Neuronal stem cell (in vitro differentiated cells): ENCODE measurements around the gene NTF4.

Experiments
- DNase-seq: peaks from one replicate; pipeline ENCODE4 v3.0.0-alpha.2; 2013; ENCODE audit warnings: low spot score
- H2AFZ ChIP-seq: one replicate; pipeline ENCODE4 v1.6.1; 2013; ENCODE audit warnings: mild to moderate bottlenecking, low read length, inconsistent platforms
- H2AK5ac ChIP-seq: 2 replicates; pipeline ENCODE4 v1.6.1; 2013; ENCODE audit warnings: low read depth, mild to moderate bottlenecking, inconsistent platforms, low read length, moderate library complexity, mixed read lengths
- H2BK120ac ChIP-seq: 2 replicates; pipeline ENCODE4 v1.6.1; 2013; ENCODE audit warnings: low read depth, mild to moderate bottlenecking, inconsistent platforms, low read length, moderate library complexity, mixed read lengths
- H2BK12ac ChIP-seq: one replicate; pipeline ENCODE4 v1.6.1; 2013; ENCODE audit warnings: low read length, inconsistent platforms
- H2BK15ac ChIP-seq: 2 replicates; pipeline ENCODE4 v1.6.1; 2013; ENCODE audit warnings: mild to moderate bottlenecking, low read length, inconsistent platforms, mixed read lengths
- H2BK5ac ChIP-seq: one replicate; pipeline ENCODE4 v1.6.1; 2013; ENCODE audit warnings: inconsistent platforms, mild to moderate bottlenecking, low read length, moderate library complexity
- H3K14ac ChIP-seq: one replicate; pipeline ENCODE4 v1.6.1; 2013; ENCODE audit warnings: low read length, inconsistent platforms
- H3K18ac ChIP-seq: 2 replicates; pipeline ENCODE4 v1.6.1; 2013; ENCODE audit warnings: low read length, inconsistent platforms
- H3K23ac ChIP-seq: 2 replicates; pipeline ENCODE4 v1.6.1; 2013; ENCODE audit warnings: low read depth, mild to moderate bottlenecking, mixed read lengths, low read length, inconsistent platforms; ENCODE audit not compliant: poor library complexity
- H3K27ac ChIP-seq: replicated peaks from 3 replicates; pipeline ENCODE4 v1.5.1; 2013; ENCODE audit warnings: low read length, inconsistent platforms
- H3K27me3 ChIP-seq, 3 experiments: 2 replicates each; pipeline ENCODE4 v1.6.1; 2013; ENCODE audit warnings: low read length in 3 of 3, mild to moderate bottlenecking in 2 of 3, inconsistent platforms in 1 of 3, low read depth in 1 of 3, mixed read lengths in 1 of 3, moderate library complexity in 1 of 3; ENCODE audit not compliant: control insufficient read depth in 3 of 3, insufficient read depth in 3 of 3
- H3K36me3 ChIP-seq, 2 donors: replicated peaks in 1 of 2; 2 replicates each; pipeline ENCODE4 v1.6.1; 2013; ENCODE audit warnings: low read length in 2 of 2; ENCODE audit not compliant: control insufficient read depth in 2 of 2, insufficient read depth in 2 of 2
- H3K4ac ChIP-seq: 2 replicates; pipeline ENCODE4 v1.6.1; 2013; ENCODE audit warnings: inconsistent platforms, mild to moderate bottlenecking, low read length, moderate library complexity
- H3K4me1 ChIP-seq, 2 donors: 1 replicate in 1 of 2; 2 replicates in 1 of 2; pipeline ENCODE4 v1.6.1; 2013; ENCODE audit warnings: low read length in 2 of 2, low read depth in 1 of 2; ENCODE audit not compliant: control insufficient read depth in 2 of 2, insufficient read depth in 1 of 2
- H3K4me2 ChIP-seq: one replicate; pipeline ENCODE4 v1.6.1; 2013; ENCODE audit warnings: mild to moderate bottlenecking, low read length, inconsistent platforms; ENCODE audit not compliant: insufficient read depth, poor library complexity, severe bottlenecking
- H3K4me3 ChIP-seq, 2 donors: 2 replicates each; pipeline ENCODE4 v1.5.1; 2013; ENCODE audit warnings: low read length in 2 of 2, mild to moderate bottlenecking in 2 of 2, inconsistent platforms in 1 of 2, moderate library complexity in 1 of 2
- H3K79me1 ChIP-seq: one replicate; pipeline ENCODE4 v1.6.1; 2013; ENCODE audit warnings: low read depth, mild to moderate bottlenecking, inconsistent platforms, low read length, moderate library complexity
- H3K9ac ChIP-seq: one replicate; pipeline ENCODE4 v1.6.1; 2013; ENCODE audit warnings: mild to moderate bottlenecking, low read depth, low read length, inconsistent platforms; ENCODE audit not compliant: poor library complexity
- H3K9me3 ChIP-seq, 2 donors: replicated peaks in 1 of 2; 2 replicates each; pipeline versions ENCODE3 to v1.6.1; 2013; ENCODE audit warnings: low read length in 2 of 2, mild to moderate bottlenecking in 2 of 2, inconsistent platforms in 1 of 2, low read depth in 1 of 2, mixed read lengths in 1 of 2, moderate library complexity in 1 of 2; ENCODE audit not compliant: control insufficient read depth in 2 of 2, insufficient read depth in 1 of 2
- H4K8ac ChIP-seq: one replicate; pipeline ENCODE4 v1.6.1; 2013; ENCODE audit warnings: low read depth, mild to moderate bottlenecking, inconsistent platforms, low read length, moderate library complexity
- H4K91ac ChIP-seq: one replicate; pipeline ENCODE4 v1.6.1; 2013; ENCODE audit warnings: low read length, low read depth, mild to moderate bottlenecking, inconsistent platforms; ENCODE audit not compliant: poor library complexity
- whole genome bisulfite sequencing, 2 donors: extraction: QIAGEN DNeasy Blood & Tissue Kit; methylation state at CpG; one replicate each; pipeline ENCODE4 v1.1.7; 2013; ENCODE audit warnings: missing lambda C conversion rate in 2 of 2, mixed read lengths in 1 of 2; ENCODE audit not compliant: insufficient read length in 2 of 2, insufficient replicate concordance in 1 of 2; ENCODE audit errors: extremely low coverage in 2 of 2; 5-methylcytosine and 5-hydroxymethylcytosine counted together

The NTF4 gene

GRCh38 chr19:49106648-49107135, 42.1 kb upstream of the NTF4 start:
- Histone ChIP-seq H2BK12ac (no peak overlapping the region), H2BK15ac (no peak overlapping the region), H3K18ac (peak overlapping the region; percentile 44), H2BK5ac (no peak overlapping the region), H3K9ac (peak overlapping the region; percentile 15), H3K23ac (peak overlapping the region; percentile 76), H3K4ac (no peak overlapping the region), H2AK5ac (no peak overlapping the region), H2AFZ (no peak overlapping the region), H4K8ac (no peak overlapping the region), H3K79me1 (peaks cover 10% of the 10 kb centered on the region), H3K4me3 (no peak overlapping the region), H3K27me3 (no peaks in the 10 kb centered on the region), H3K4me1 (no peaks in the 10 kb centered on the region), H3K4me2 (no peak overlapping the region), H3K14ac (no peak overlapping the region), H3K9me3 (no peaks in the 10 kb centered on the region), H3K27ac (no peak overlapping the region), H3K36me3 (peaks cover 54 to 81% of the 10 kb centered on the region in 2 donors), H2BK120ac (no peak overlapping the region), H4K91ac (no peak overlapping the region)
- WGBS, 2 donors = no CpG with 5 or more reads among the region's 12 CpGs
- DNase-seq = peak; percentile 52

- no peak overlapping the region for H2BK5ac ChIP-seq
- H2AK5ac ChIP-seq = no peak overlapping the region
- H3K9me3 ChIP-seq = peaks cover 0 to 3% of the 10 kb centered on the region in 2 donors
- H3K4ac ChIP-seq = no peak overlapping the region
- no peak overlapping the region for H2AFZ ChIP-seq
- H3K23ac ChIP-seq = no peak overlapping the region
- H3K27me3 ChIP-seq = no peaks in the 10 kb centered on the region
- H4K91ac ChIP-seq = no peak overlapping the region
- H3K18ac ChIP-seq = no peak overlapping the region
- peaks cover 14% of the 10 kb centered on the region for H3K79me1 ChIP-seq
- H3K36me3 ChIP-seq = peaks cover 66 to 94% of the 10 kb centered on the region in 2 donors
- H2BK15ac ChIP-seq = no peak overlapping the region
- no peak overlapping the region for H3K4me3 ChIP-seq
- H2BK12ac ChIP-seq = no peak overlapping the region
- no peak overlapping the region for H3K9ac ChIP-seq
- no peaks in the 10 kb centered on the region for H3K4me1 ChIP-seq
- WGBS, 2 donors = no CpG with 5 or more reads among the region's 30 CpGs
- no peak for DNase-seq
- H3K27ac ChIP-seq = no peak overlapping the region
- no peak overlapping the region for H4K8ac ChIP-seq
- no peak overlapping the region for H2BK120ac ChIP-seq
- no peak overlapping the region for H3K14ac ChIP-seq
- no peak overlapping the region for H3K4me2 ChIP-seq
Measured at GRCh38 chr19:49104229-49104864, 39.7 kb upstream of the NTF4 start.

- H2BK15ac ChIP-seq = no peak overlapping the region
- no peak overlapping the region for H3K9ac ChIP-seq
- H3K4ac ChIP-seq = no peak overlapping the region
- H3K4me3 ChIP-seq = no peak overlapping the region
- H4K8ac ChIP-seq = no peak overlapping the region
- H2BK120ac ChIP-seq = no peak overlapping the region
- no peak overlapping the region for H3K4me2 ChIP-seq
- peak overlapping the region; percentile 36 for H2AK5ac ChIP-seq
- no peak overlapping the region for H3K27ac ChIP-seq
- no peak overlapping the region for H3K23ac ChIP-seq
- H3K27me3 ChIP-seq = no peaks in the 10 kb centered on the region
- H4K91ac ChIP-seq = no peak overlapping the region
- no peaks in the 10 kb centered on the region for H3K4me1 ChIP-seq
- WGBS, 2 donors = no CpG with 5 or more reads among the region's 33 CpGs
- no peak for DNase-seq
- H3K14ac ChIP-seq = no peak overlapping the region
- peaks cover 67 to 94% of the 10 kb centered on the region in 2 donors for H3K36me3 ChIP-seq
- no peak overlapping the region for H3K18ac ChIP-seq
- peaks cover 18% of the 10 kb centered on the region for H3K79me1 ChIP-seq
- H3K9me3 ChIP-seq = peaks cover 0 to 3% of the 10 kb centered on the region in 2 donors
- no peak overlapping the region for H2AFZ ChIP-seq
- no peak overlapping the region for H2BK12ac ChIP-seq
- H2BK5ac ChIP-seq = no peak overlapping the region
Measured at GRCh38 chr19:49103331-49104085, 38.9 kb upstream of the NTF4 start.

- H3K14ac ChIP-seq = no peak overlapping the region
- no peak overlapping the region for H2BK5ac ChIP-seq
- no peak overlapping the region for H2AK5ac ChIP-seq
- no peaks in the 10 kb centered on the region for H3K4me1 ChIP-seq
- no peak for DNase-seq
- no peak overlapping the region for H3K4ac ChIP-seq
- H2AFZ ChIP-seq = no peak overlapping the region
- peaks cover 17% of the 10 kb centered on the region for H3K79me1 ChIP-seq
- no peaks in the 10 kb centered on the region for H3K27me3 ChIP-seq
- H2BK15ac ChIP-seq = no peak overlapping the region
- H3K27ac ChIP-seq = no peak overlapping the region
- WGBS, 2 donors = no CpG with 5 or more reads among the region's 12 CpGs
- H3K9ac ChIP-seq = no peak overlapping the region
- H4K8ac ChIP-seq = no peak overlapping the region
- no peak overlapping the region for H4K91ac ChIP-seq
- H2BK120ac ChIP-seq = no peak overlapping the region
- peaks cover 67 to 94% of the 10 kb centered on the region in 2 donors for H3K36me3 ChIP-seq
- peaks cover 0 to 3% of the 10 kb centered on the region in 2 donors for H3K9me3 ChIP-seq
- H3K4me3 ChIP-seq = no peak overlapping the region
- H3K4me2 ChIP-seq = no peak overlapping the region
- H3K23ac ChIP-seq = no peak overlapping the region
- no peak overlapping the region for H2BK12ac ChIP-seq
- no peak overlapping the region for H3K18ac ChIP-seq
Measured at GRCh38 chr19:49102303-49102702, 37.7 kb upstream of the NTF4 start.
